GM12892 (cell line): ENCODE results near the gene GRIA1.

ENCODE experiments used
- POLR2A ChIP-seq: IDR thresholded peaks from 2 replicates; pipeline ENCODE4 v1.6.1; 2011; ENCODE audit warnings: low read depth, low read length, control low read depth
- POLR2AphosphoS5 ChIP-seq: IDR thresholded peaks from 2 replicates; pipeline ENCODE4 v1.6.1; 2011; ENCODE audit warnings: low read depth, low read length, control low read depth
- TAF1 ChIP-seq: IDR thresholded peaks from 2 replicates; pipeline ENCODE4 v1.6.1; 2011; ENCODE audit warnings: low read depth, mild to moderate bottlenecking, control low read depth, low read length, borderline replicate concordance

DNA sequence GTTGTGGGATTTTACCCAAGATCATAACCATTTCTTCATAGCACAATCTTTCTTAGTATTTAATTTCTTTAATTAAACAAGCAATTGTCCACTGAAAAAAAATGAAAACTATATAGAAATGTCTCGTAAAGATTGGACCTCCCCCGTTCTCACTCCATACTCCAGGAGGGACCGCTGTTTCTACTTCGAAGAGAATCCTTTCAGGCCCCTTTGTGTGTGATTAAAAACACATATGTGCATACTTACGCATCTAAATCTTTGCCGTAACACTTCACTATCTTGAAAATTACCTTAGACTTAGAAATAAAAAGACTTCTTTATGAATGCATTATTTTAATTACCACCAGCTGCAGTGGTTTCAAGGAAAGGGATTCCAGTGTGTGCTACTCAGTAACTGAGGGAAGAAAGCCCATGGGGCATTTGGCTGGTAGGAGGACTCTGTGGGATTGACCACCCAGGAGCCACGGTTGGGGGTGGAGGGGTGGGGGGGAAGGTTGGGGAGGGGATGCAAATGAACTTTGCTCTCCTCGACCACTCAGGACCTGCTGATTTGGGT, 339.1 kb downstream of the GRIA1 start:
- no peak for TF ChIP-seq POLR2A
- no peak for TF ChIP-seq POLR2AphosphoS5
- TF ChIP-seq TAF1: no peak
